H1 (cell line): Measurements from ENCODE around the gene ZFP57. TPM values are rescaled to one million over a fixed set of nuclear protein-coding genes. Genes with fewer than 3 reads are reported as not detected.

Experiments
- ASH2L ChIP-seq: fragments of 200-600, 300-600 bp; sonication (generic); IDR thresholded peaks from one replicate; pipeline ENCODE4 v1.7.1; 2017; ENCODE audit warnings: low read length
- BCL11A ChIP-seq, 2 experiments: IDR thresholded peaks; one replicate each; pipeline ENCODE4 v1.6.1; 2011; ENCODE audit warnings: low read depth in 2 of 2, low read length in 2 of 2, mild to moderate bottlenecking in 2 of 2
- BRCA1 ChIP-seq: IDR thresholded peaks from 2 replicates; pipeline ENCODE4 v1.6.1; 2012; ENCODE audit warnings: low read depth, low read length, improper control_type of control experiment
- CBX8 ChIP-seq: fragments of 300-800, 300-1000 bp; sonication (generic); IDR thresholded peaks from 2 replicates; pipeline ENCODE4 v1.7.1; 2016; ENCODE audit warnings: low read depth, low read length, borderline replicate concordance
- CHD1 ChIP-seq: IDR thresholded peaks from 2 replicates; pipeline ENCODE4 v1.6.1; 2012; ENCODE audit warnings: low read depth, low read length, improper control_type of control experiment
- CHD2 ChIP-seq: IDR thresholded peaks from 2 replicates; pipeline ENCODE4 v1.6.1; 2012; ENCODE audit warnings: low read length, improper control_type of control experiment
- CTBP2 ChIP-seq: IDR thresholded peaks from 2 replicates; pipeline ENCODE4 v1.7.0; 2011; ENCODE audit warnings: borderline replicate concordance, mild to moderate bottlenecking, moderate library complexity, mixed read lengths, low read length; ENCODE audit not compliant: insufficient read depth, insufficient read length
- EP300 ChIP-seq, 2 experiments: IDR thresholded peaks; 1 replicate in 1 of 2; 2 replicates in 1 of 2; pipeline ENCODE4 v1.6.1; 2011 to 2012; ENCODE audit warnings: low read depth in 2 of 2, low read length in 2 of 2, mild to moderate bottlenecking in 2 of 2, borderline replicate concordance in 1 of 2, inconsistent platforms in 1 of 2, moderate library complexity in 1 of 2
- HDAC2 ChIP-seq, 2 experiments: fragments of 300-600 bp in 1 of 2; sonication (generic) in 1 of 2; IDR thresholded peaks; 2 replicates each; pipeline ENCODE4 v1.6.1; 2011 to 2012; ENCODE audit warnings: low read depth in 2 of 2, low read length in 2 of 2, mild to moderate bottlenecking in 2 of 2, moderate library complexity in 2 of 2, borderline replicate concordance in 1 of 2, inconsistent platforms in 1 of 2
- JUN ChIP-seq: IDR thresholded peaks from 2 replicates; pipeline ENCODE4 v1.6.1; 2011; ENCODE audit warnings: low read depth, mild to moderate bottlenecking, improper control_type of control experiment, low read length
- POLR2AphosphoS5 ChIP-seq: IDR thresholded peaks from 2 replicates; pipeline ENCODE4 v1.6.1; 2011; ENCODE audit warnings: low read depth, low read length
- POU5F1 ChIP-seq: IDR thresholded peaks from 2 replicates; pipeline ENCODE4 v1.6.1; 2011; ENCODE audit warnings: low read depth, mild to moderate bottlenecking, low read length, moderate library complexity
- RXRA ChIP-seq: IDR thresholded peaks from 2 replicates; pipeline ENCODE4 v1.6.1; 2011; ENCODE audit warnings: low read depth, mild to moderate bottlenecking, low read length, moderate library complexity; ENCODE audit not compliant: insufficient read depth
- SIN3A ChIP-seq, 2 experiments: IDR thresholded peaks in 1 of 2; conservative IDR thresholded peaks in 1 of 2; 2 replicates each; pipeline ENCODE4 v1.6.1; 2011 to 2012; ENCODE audit warnings: low read length in 2 of 2, improper control_type of control experiment in 1 of 2, low read depth in 1 of 2, mild to moderate bottlenecking in 1 of 2
- SIRT6 ChIP-seq: IDR thresholded peaks from one replicate; pipeline ENCODE4 v1.7.1; 2012; ENCODE audit warnings: low read length, inconsistent platforms
- SP2 ChIP-seq: IDR thresholded peaks from 2 replicates; pipeline ENCODE4 v1.6.1; 2012; ENCODE audit warnings: mild to moderate bottlenecking, low read length, inconsistent platforms
- TAF1 ChIP-seq: IDR thresholded peaks from 2 replicates; pipeline ENCODE4 v1.6.1; 2011; ENCODE audit warnings: mild to moderate bottlenecking, low read depth, low read length
- TAF7 ChIP-seq: optimal IDR thresholded peaks from 2 replicates; pipeline ENCODE3; 2011; ENCODE audit warnings: low read depth, mild to moderate bottlenecking, inconsistent platforms, low read length, moderate library complexity, borderline replicate concordance
- TCF12 ChIP-seq: IDR thresholded peaks from 2 replicates; pipeline ENCODE4 v1.6.1; 2011; ENCODE audit warnings: low read depth, mild to moderate bottlenecking, low read length
- ZNF274 ChIP-seq: IDR thresholded peaks from 2 replicates; pipeline ENCODE4 v1.7.0; 2012; ENCODE audit warnings: low read length, borderline replicate concordance; ENCODE audit errors: extremely low read depth
- polyA plus RNA-seq, 7 experiments: library from polyadenylated mRNA; depleted of rRNA in 3 of 7; stranded (reverse) in 5 of 7; unstranded in 2 of 7; fragments of >200 nt in 5 of 7; fragments of 200-250 nt in 2 of 7; gene quantifications; 1 replicate in 5 of 7; 2 replicates in 1 of 7; 4 replicates in 1 of 7; pipeline versions ENCODE4 v1.2.1 to v1.2.3, GENCODE V29; 2011 to 2013; ENCODE audit warnings: missing spikeins in 2 of 7, mixed read lengths in 2 of 7
- total RNA-seq: library from RNA; stranded (reverse); fragmentation: NEBNext Ultra II Directional; extraction: Animal tissue kit (Norgen Biotek cat#: 25700); gene quantifications from 2 replicates; pipeline ENCODE4 v1.2.1, GENCODE V29; 2021
- TF ChIP-seq, protein P1 (sequence below), 3 experiments: IDR thresholded peaks; 1 replicate in 2 of 3; 2 replicates in 1 of 3; pipeline versions ENCODE4 v1.5.1 to v1.6.1; 2011; ENCODE audit warnings: low read length in 3 of 3, mild to moderate bottlenecking in 3 of 3, inconsistent platforms in 2 of 3, low read depth in 1 of 3, moderate library complexity in 1 of 3; ENCODE audit not compliant: insufficient read depth in 1 of 3; ENCODE audit errors: control extremely low read depth in 1 of 3

ZFP57 gene
- total and polyA plus RNA-seq, 2 of the 8 experiments (the other 6 are each of a cell fraction or from before 2014, with no cell fraction given), result 0.85 to 1.2 TPM

DNA sequence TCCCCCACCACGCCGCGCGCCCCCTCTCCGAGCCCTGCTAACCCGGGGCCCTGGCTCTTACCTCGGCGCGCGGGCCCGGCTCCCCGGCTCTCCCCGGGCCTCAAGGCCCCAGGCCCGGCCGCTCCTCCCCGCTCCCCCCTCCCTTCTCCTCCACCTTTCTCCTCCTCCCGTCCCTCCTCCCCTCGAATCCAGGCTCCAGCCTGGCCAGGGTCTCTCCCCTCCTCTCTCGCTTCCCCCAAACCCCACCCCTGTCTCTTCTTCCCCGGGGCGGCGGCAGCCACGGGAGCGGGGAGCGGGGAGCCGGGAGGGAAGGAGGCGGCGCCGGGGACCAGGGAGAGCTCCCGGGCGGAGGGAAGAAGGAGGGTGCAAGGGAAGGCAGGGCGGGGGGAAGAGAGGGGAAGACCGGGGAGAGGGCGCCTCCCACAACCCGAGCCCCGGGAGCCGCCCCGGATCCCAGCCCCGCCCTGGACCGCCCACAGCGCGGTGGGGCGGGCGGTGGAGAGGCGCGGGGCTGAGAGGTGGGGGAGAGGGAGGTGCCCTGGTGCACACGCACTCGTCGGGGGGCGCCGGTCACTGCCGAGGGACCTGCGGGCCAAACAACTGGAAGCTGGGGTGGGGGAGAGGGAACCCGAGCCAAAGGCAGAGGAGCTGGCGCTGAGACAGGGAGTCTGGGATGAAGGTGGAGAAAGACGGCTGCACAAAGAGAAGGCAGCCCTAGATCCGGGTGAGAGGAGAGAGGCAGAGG, 48.0 kb downstream of the ZFP57 start, which contains the start of gene GABBR1 (continued):
- TF ChIP-seq, protein P1, sequence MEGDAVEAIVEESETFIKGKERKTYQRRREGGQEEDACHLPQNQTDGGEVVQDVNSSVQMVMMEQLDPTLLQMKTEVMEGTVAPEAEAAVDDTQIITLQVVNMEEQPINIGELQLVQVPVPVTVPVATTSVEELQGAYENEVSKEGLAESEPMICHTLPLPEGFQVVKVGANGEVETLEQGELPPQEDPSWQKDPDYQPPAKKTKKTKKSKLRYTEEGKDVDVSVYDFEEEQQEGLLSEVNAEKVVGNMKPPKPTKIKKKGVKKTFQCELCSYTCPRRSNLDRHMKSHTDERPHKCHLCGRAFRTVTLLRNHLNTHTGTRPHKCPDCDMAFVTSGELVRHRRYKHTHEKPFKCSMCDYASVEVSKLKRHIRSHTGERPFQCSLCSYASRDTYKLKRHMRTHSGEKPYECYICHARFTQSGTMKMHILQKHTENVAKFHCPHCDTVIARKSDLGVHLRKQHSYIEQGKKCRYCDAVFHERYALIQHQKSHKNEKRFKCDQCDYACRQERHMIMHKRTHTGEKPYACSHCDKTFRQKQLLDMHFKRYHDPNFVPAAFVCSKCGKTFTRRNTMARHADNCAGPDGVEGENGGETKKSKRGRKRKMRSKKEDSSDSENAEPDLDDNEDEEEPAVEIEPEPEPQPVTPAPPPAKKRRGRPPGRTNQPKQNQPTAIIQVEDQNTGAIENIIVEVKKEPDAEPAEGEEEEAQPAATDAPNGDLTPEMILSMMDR (IDR thresholded peaks at IDR 0.05; ENCODE audit: control extremely low read depth in 1 of 3, insufficient read depth in 1 of 3, low read depth in 1 of 3, low read length in 3 of 3), result no peak
- no peak for TF ChIP-seq POU5F1
- TF ChIP-seq TAF7, result no peak
- no peak for TF ChIP-seq TCF12
- no peak for TF ChIP-seq CHD2
- TF ChIP-seq SIRT6, result no peak
- no peak for TF ChIP-seq BRCA1
- TF ChIP-seq JUN, result no peak
- peak; percentile 67 for TF ChIP-seq CTBP2
- TF ChIP-seq SP2, result no peak
- TF ChIP-seq POLR2AphosphoS5, result no peak
- TF ChIP-seq SIN3A (conservative IDR thresholded peaks at IDR 0.05 in 1 of 2, IDR thresholded peaks at IDR 0.05 in 1 of 2; ENCODE audit: low read depth in 1 of 2, low read length in 2 of 2), result no peak
- no peak for TF ChIP-seq ZNF274
- TF ChIP-seq RXRA, result no peak
- no peak for TF ChIP-seq CBX8
- TF ChIP-seq EP300 (IDR thresholded peaks at IDR 0.05; ENCODE audit: borderline replicate concordance in 1 of 2, low read depth in 2 of 2, low read length in 2 of 2), result 0 out of 3 replicates have a peak, but pooled peaks of 1 of the 2 experiments have one; percentile 17
- TF ChIP-seq HDAC2 (IDR thresholded peaks at IDR 0.05; ENCODE audit: borderline replicate concordance in 1 of 2, low read depth in 2 of 2, low read length in 2 of 2), result peak; percentile 78 to 84; a peak in 2 of 4 replicates
- peak; percentile 6; the same call in 1 of the 2 replicates for TF ChIP-seq TAF1
- TF ChIP-seq BCL11A (IDR thresholded peaks at IDR 0.05; ENCODE audit: low read depth in 2 of 2, low read length in 2 of 2), result no peak
- TF ChIP-seq ASH2L, result peak; percentile 85
- TF ChIP-seq CHD1, result no peak
